GM11168 (cell line): Measurements from ENCODE around the gene GEN1.
"Not testable (repeated sequence)": the region's sequence is repeated elsewhere in the genome, so short reads cannot be mapped to it uniquely, and the experiment has no call there.

Source experiments
- in situ Hi-C: fragments of 300-500 bp; cut with MboI; formaldehyde crosslinking; loops from one replicate; pipeline ENCODE4 v1.12.0; 2022; ENCODE audit warnings: low sequenced_read_pairs; ENCODE audit not compliant: unreplicated experiment

Gene GEN1

DNA sequence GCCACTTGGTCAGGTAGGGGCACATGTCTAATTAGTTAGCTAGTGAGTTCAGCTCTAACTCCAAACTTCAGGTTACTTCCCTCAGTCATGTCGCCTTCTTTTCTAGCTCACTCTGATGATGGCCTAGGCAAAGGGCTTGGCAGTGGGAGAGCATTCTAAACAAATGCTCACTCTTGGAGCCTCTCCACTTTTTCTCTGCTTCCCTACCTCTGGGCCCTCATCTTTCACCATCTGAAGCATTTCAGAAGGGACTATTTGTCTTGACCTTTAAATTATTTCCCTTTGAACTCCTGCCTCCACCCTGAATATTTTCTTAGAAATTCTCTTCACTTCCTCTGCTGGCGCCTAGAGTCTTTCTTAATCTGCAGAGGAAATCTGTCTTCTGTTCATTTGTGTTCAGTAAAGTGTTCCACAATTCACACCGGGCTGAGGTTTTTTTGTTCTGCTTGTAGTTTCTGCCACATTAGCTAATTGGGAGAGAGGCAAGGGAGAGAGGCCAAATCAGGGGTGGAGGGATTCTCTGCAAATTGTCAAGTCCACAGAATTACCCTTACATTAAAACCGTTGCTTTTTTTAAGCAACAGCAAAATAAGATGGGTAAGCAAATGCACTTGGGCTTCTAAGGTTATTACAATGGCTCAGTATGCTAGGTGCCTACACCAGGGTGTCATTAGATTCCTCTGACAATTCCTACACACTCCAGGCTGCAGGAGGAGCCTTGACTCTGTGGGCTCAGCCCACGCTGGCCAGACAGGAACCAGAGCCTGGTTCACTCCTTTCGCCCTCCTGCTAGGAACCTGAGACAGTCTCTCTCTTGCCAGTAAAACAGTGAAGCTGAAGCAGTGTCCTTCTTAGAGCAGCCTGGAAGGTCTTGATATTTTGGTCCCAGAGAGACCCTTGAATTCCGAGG lies 67.9 kb downstream of the GEN1 start:
- in situ Hi-C loops: no loop called here

DNA sequence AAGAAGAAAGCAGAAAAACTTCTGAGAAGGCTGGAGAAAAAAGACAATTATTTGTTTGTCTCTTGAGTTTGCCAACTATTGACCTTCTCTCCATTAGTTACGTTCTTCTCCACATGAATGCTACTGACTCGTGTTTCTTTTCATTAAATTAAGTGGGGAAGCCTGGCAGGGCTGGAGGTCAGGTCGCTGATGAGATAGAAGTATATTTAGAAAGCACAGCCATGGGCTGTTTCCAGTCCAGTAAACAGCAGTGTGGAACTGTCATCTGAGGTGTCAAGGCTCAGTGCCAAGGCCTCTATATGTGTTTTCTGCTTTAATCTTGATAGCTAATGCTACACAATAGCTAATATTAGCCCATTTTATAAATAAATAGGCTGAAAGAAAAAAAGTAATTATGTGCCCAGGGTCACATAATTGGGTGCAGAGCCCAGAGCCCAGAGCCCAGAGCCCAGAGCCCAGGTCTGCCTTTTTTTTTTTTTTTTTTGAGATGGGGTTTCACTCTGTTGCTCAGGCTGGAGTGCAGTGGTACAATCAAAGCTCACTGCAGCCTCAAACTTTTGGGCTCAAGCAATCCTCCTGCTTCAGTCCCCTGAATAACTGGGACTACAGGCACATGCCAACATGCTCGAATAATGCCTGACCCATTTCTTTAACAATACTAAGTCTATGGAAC lies 68.6 kb downstream of the GEN1 start:
- in situ Hi-C loops: no loop called here

DNA sequence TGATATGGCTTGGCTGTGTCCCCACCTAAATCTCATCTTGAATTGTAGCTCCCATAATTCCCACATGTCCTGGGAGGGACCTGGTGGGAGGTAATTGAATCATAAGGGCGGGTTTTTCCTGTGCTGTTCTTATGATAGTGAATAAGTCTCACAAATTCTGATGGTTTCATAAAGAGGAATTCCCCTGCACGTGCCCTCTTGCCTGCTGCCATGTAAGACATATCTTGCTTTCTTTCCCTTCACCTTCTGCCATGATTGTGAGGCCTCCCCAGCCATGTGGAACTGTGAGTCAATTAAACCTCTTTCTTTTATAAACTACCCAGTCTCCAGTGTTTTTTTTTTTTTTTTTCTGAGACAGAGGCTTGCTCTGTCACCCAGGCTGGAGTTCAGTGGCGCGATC lies 69.7 kb downstream of the GEN1 start:
- in situ Hi-C loops: not testable (repeated sequence)

DNA sequence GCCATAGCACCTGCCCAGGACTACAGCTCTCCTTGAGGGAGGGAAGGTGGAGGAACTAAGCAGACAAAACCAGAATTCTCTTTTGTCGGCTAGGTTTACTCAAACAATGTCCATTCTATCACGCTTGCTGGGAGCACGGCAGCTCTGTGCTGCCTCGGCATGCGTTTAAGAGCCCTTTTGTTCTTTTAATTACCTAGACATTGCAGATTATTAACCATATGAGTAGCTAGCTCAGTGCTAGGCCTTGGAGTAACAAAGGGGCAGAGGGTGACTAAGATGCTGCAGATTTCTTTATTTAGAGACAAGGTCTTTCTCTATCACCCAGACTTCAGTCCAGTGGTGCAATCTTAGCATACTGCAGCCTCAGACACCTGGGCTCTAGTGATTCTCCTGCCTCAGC lies 73.4 kb downstream of the GEN1 start:
- in situ Hi-C loops: loop anchor here (25.0 kb wide), 1 partner anchor 335 kb away; no protein-coding TSS in a partner anchor

DNA sequence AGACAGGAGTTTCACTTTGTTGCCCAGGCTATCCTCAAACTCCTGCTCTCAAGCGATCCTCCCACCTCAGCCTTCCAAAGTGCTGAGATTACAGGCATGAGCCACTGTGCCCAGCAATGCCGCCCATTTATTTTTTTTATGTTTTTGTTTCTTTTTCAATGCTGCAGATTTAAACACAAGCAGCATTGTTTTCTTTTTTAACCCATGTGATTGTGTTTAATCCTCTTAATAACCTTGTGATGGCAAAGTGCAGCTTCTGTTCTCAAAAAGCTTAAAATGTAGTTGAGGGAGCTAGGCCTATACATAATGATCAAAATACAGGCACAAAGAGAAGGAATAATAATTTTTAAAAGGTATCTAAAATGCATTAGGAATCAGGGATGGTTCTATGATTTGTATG lies 73.8 kb downstream of the GEN1 start:
- in situ Hi-C loops: loop anchor here (25.0 kb wide), 1 partner anchor 335 kb away; no protein-coding TSS in a partner anchor

DNA sequence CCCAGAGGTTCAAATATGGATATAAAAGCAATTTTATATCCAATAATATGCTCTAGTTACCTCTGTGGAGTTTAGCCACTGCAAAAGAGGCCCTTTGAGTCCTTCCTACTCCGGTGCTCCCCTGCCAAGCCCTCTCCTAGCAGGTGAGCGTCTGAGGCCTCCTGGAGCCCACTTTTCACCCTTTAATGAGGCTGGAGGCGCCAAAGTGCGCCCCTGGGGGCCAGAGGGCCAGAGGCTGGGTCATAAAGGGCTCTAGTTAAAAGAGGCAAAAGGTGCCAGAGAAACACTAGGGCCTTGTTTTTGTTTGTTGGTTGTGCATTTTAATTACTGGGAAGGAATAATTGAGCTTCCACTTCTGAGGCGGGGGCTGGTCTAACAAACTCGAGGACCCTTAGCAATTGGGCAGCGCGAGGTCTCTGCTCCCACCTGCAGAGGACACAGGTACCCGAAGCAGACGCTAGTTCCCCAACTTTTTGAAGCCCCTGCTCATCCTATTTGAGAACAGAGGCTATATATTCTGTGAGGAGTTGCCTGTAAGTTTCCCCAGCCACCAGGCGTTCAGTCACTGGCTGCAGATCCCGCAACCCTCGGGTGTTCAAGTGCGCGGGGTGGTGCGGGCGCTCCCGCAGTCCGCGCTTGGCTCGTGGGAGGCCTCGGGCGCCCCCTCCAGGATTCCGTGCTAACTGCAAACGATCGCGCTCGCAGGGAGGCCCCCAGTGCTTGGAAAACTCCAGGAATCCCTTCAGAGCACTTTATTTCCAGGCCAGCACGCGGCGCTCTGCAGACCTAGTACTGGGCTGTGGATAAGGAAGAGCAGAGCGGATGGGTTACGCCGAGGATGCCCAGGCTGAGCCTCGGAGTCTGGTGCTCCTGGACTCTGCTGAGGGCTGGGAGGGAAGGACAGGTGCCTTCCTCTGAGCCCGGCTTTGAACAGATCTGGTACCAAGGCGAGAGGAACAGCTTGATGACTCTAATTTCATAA lies 76.4 kb downstream of the GEN1 start:
- in situ Hi-C loops: loop anchor here (5.0 to 25.0 kb wide), 3 partner anchors 46 to 332 kb away; no protein-coding TSS in a partner anchor

DNA sequence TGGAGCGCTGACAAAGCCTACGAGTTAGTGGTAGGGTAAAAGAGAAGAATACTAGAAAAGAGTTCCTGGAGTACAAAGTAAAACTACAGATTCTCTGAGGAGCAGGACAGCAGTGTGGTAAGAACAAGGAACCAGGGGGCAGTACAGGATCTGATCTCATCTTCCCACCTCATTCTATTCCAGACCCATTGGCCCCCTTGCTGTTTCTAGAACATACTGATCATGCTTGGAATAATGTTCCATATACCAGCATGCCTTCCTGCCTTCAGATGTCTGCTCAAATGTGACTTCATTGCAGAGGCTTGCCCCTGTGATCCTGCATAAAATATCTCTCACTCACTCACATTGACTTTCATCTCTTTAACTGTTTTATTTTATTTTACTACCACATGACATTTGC lies 81.6 kb downstream of the GEN1 start:
- in situ Hi-C loops: loop anchor here (10.0 to 25.0 kb wide), 2 partner anchors 51 to 327 kb away; no protein-coding TSS in a partner anchor
